ENCODE data around the gene AZGP1.
A peak's percentile ranks its signal among the peaks of the same experiment; 100 is the strongest.

DNA sequence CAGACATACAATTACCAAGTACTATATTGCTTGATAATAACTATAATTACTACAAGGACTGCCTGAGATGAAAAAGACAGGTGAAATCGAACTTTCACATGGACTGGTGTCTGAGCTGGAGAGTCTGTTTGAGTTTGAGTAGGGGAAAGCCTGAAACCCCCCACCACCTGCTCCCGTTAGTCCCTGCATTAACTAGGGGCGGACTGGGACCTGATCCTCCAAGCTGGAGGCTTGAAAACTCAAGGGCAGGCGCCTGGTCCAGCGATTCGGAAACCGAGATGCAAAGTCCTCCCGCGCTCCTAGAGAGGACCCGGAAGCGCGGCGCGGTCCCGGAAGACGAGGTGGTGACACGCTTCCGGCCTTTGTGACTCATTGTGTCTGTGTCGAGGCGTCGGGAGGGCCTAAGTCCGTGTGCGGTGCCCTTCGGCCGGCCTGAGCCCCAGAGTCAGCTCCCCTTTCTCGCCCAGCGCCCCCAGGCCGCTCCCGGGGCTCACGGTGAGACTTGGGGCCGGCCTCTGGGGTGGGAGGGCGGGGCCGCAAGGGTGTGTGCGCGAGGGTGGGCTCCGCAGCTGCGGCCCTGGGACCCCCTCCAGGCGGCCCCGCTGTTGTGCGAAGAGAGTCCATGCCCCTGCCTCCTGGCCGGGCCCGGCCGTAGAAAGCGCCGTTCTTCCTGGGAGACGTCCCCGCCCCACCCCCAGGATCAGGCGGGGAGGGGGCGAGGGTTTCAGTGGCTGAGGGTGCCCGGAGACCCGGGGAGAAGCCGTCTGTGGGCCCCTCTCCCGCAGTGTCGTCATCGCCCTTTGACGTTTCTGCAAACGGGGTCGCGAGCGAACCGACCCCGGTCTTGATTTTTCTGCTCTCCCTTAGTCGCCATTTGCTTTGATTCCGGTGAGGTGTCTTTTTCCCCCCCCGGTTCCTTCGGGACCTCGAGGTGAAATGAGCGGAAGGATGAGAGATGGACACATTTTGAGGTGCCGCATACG, 39.7 kb upstream of the AZGP1 start, which contains the start of gene ZKSCAN1:
- TF ChIP-seq, protein P1, sequence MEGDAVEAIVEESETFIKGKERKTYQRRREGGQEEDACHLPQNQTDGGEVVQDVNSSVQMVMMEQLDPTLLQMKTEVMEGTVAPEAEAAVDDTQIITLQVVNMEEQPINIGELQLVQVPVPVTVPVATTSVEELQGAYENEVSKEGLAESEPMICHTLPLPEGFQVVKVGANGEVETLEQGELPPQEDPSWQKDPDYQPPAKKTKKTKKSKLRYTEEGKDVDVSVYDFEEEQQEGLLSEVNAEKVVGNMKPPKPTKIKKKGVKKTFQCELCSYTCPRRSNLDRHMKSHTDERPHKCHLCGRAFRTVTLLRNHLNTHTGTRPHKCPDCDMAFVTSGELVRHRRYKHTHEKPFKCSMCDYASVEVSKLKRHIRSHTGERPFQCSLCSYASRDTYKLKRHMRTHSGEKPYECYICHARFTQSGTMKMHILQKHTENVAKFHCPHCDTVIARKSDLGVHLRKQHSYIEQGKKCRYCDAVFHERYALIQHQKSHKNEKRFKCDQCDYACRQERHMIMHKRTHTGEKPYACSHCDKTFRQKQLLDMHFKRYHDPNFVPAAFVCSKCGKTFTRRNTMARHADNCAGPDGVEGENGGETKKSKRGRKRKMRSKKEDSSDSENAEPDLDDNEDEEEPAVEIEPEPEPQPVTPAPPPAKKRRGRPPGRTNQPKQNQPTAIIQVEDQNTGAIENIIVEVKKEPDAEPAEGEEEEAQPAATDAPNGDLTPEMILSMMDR (IDR thresholded peaks at IDR 0.05), result peak in 1 of 4 experiments; percentile 2
- TF ChIP-seq POLR2AphosphoS5 (IDR thresholded peaks at IDR 0.05) (peak; percentile 98), POLR2A (IDR thresholded peaks at IDR 0.05) (peak; percentile 80)
